SIG-M5 treated with dmso at 0.1 percent for 504 hours (cell line): Measurements from ENCODE around the gene UGT1A10.
"Not testable (repeated sequence)": the region's sequence is repeated elsewhere in the genome, so short reads cannot be mapped to it uniquely, and the experiment has no call there.

ENCODE experiments used
- DNase-seq: peaks from one replicate; lab custom pipeline; 2025; ENCODE audit not compliant: unreplicated experiment; lab: John Stamatoyannopoulos, UW

Gene UGT1A10

DNA sequence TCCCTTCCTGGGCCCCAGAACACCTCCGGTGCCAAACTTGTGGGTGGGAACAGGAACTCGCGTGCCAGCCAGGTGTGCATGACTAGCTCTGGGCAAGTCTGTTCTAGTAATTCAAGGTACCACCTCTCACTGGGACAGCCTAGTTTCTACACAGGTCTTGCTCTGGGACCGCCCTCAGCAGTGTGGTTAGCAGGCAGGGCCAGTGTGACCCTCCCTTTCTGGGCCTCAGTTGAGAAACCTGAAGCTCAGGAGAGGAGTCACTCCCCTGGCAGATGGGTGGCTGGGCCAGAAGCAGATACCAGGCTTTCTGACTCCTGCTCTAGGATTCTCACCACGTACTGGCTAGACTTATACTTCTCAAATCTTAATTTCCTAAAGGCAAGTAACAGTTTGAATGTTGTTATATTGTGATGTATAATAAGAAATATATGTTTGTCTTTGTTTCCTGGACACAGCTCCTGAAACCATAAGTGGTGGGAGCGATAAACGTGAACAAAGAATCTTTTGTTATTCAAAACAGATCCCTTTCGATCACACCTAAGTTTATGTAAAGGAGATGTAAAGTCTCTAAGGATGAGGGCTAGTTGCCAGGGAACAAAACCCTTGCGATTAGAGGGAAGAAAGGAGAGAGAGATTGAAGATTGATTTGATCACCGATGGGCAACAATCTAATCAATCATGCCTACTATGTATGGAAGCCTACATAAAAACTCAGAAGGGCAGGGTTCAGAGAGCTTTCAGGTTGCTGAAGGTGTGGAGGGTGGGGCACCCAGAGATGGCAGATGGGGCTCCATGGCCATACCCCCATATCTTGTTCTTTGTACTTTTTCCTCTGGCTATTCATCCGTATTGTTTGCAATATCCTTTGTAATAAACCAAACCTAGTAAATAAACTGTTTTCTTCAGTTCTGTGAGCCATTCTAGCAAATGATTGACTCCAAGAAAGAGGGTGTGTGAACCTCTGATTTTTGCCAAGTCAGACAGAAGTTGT, 55.5 kb downstream of the UGT1A10 start:
- DNase-seq: no peak

DNA sequence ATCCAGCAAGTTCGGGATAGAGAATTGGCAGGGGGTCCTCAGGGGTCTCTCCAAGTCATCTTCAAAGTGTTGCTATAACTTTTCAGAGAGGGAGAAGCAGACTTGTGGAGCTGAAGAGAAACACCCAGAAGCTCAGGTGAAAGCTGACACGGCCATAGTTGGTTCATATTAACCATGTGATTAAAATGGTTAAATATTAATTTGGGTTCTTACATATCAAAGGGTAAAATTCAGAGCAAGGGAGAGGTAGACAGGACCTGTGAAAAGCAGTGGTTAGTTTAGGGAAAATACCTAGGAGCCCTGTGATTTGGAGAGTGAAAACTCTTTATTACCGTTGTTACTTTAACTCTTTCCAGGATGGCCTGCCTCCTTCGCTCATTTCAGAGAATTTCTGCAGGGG, 56.4 kb downstream of the UGT1A10 start, which contains the start of gene UGT1A6:
Gene UGT1A6 (plus strand): TSS at position 243 of the 400 bp plus-strand sequence. CDS start 115 bp downstream, at position 358.
- no peak for DNase-seq

DNA sequence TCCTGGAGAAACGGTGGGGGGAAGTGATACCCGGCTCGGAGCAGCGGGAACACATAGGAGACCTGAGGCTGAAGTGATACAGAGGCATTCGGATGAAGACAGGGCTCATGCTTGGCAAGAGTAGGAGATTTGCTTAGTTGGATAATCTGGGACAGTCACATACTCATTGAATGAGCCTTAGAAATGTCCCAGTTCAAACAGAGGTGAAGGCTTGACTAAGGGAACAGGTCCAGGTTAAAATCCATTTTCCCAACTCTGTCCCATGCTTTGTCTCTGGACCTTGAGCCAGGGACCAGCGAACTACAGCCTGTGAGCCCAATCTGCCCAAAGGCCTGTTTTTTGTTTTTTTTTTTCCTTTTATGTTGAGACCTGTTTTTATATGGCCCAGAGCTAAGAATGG, 57.7 kb downstream of the UGT1A10 start:
- DNase-seq: no peak

DNA sequence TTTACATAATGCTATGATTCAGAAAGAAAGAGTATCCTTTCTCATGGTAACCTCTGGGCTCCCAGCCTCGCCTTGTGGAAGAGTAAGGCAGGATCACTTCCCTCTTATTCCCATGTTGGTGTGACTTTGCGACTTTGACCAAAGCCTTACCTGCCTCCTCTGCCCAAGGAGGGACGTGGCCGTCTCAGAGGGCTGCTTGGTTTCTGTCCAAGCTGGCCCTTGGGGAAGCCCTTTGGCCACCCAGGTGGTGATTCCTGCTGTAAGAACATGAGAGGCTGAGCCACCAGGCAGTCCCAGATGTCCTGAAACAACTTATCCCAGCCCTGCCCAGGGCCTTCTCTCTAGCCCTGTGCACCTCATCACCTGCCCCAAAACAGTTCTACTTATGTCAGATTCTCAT, 62.5 kb downstream of the UGT1A10 start:
- DNase-seq: no peak

DNA sequence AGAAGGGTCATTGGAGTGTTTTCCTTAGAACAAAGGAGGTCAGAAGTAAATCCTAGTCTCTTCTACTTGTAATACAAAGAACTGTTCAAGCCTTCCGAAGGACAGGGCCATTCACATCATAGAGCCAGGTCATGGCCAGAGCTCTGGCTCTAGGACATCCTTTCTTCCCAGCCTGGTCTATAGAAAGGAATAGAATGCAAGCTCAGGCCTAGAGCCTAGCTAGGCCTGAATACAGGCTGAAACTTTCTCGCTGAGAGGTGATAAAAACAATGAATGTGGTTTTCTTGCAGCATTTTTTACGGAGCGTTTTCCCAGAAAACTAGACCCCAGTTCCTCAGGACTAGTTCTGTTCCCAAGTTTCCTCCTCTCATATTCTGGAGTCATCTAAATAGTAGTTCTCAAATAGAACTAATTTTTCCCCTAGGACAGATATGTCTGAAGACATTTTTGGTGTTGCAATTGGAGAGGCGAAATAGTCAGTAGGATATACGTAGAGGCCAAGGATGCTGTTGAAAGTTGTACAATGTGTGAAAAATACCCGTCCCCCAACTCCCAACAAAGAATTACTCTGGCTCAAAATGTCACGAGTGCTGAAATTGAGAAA, 63.3 kb downstream of the UGT1A10 start:
- DNase-seq: no peak

DNA sequence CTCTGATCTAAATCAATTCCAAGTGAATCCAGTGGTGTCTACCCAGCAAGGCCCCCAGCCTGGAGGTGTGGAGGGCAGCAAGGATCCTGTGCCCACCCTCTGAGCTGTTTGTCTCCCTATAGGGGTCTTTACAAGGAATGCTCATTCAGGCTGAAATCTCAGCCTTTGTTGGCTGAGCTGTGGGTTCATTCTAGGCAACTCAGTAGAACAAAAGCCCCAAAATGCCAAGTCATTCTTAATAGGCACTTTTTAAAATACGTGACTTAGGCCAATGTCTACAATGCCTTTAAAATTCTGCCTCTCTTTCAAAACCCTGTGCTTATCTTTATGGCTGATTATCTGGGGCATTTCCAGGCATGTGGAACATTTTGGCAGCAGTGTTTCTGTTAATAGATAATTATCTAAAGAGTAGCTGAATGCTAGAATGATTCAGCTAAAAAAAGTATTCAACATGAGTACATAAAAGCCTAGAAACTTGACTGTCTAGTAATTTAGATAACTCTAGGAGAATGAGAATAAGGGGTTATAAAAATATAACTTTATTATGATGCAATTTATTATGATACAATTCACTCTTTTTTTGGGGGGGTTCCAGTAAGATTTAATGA, 63.9 kb downstream of the UGT1A10 start:
- DNase-seq: peak; percentile 14

DNA sequence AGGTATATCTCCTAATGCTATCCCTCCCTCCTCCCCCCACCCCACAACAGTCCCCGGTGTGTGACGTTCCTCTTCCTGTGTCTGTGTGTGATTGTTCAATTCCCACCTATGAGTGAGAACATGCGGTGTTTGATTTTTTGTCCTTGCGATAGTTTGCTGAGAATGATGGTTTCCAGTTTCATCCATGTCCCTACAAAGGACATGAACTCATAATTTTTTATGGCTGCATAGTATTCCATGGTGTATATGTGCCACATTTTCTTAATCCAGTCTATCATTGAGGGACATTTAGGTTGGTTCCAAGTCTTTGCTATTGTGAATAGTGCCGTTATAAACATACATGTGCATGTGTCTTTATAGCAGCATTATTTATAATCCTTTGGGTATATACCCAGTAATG, 64.6 kb downstream of the UGT1A10 start:
- DNase-seq: not testable (repeated sequence)

DNA sequence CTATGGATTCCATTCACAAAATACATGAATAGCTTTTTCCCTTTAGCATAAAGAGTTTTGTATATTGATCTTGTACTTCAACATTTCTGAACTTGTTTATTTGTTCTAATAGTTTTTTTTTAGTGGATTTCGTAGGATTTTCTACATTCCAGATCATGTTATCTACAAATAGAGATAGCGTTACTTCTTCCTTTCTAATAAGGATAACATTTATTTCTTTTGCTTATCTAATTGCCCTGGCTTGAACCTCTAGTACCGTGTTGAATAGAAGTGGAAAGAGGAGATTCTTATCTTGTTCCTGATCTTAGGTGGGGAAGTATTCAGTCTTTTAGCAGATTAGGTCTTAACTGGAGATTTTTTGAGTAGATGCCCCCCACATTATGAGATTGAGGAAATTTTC, 66.0 kb downstream of the UGT1A10 start:
- DNase-seq: no peak

DNA sequence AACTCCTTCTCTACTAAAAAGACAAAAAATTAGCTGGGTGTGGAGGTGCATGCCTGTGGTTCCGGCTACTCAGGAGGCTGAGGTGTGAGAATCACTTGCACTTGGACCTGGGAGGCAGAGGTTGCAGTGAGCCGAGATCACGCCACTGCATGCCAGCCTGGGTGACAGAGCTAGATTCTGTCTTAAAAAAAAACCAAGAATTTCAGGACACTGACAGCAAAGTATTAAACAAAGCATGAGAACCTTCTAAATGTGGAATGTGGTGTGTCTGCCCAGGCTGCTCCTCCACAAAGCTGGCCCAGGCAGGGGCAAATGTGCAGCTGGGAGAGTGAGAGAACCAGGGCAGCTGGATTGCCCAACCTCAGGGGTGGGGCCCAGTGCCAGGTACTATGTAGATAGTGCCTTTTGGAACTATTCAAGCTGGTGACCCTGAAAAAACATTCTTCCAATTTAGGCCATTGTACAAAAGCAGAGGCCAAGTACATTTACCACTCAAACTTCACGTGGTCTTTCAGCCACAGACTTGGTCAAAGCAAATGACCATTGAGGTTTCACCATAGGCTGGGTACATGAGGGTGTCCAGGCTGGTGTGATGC, 69.8 kb downstream of the UGT1A10 start:
- DNase-seq: peak; percentile 25

DNA sequence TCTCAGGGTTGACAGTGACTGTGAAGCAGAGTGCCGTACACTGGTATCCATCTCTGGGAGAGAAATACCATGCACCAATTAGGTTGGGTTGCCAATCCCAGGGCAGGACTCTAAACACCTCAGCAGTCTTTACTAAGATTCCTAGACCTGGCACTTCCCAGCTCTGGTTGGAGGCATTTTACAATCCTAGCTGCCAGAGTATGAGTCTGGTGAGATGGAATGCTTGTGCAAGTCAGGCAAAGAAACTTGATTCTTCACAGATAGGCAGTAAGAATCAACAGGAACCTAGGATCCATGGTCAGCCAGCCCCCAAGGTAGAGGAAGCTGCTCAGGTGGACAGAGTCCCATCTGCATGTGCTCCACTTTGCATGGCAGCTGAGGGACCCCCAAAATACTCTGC, 70.5 kb downstream of the UGT1A10 start:
- DNase-seq: no peak

DNA sequence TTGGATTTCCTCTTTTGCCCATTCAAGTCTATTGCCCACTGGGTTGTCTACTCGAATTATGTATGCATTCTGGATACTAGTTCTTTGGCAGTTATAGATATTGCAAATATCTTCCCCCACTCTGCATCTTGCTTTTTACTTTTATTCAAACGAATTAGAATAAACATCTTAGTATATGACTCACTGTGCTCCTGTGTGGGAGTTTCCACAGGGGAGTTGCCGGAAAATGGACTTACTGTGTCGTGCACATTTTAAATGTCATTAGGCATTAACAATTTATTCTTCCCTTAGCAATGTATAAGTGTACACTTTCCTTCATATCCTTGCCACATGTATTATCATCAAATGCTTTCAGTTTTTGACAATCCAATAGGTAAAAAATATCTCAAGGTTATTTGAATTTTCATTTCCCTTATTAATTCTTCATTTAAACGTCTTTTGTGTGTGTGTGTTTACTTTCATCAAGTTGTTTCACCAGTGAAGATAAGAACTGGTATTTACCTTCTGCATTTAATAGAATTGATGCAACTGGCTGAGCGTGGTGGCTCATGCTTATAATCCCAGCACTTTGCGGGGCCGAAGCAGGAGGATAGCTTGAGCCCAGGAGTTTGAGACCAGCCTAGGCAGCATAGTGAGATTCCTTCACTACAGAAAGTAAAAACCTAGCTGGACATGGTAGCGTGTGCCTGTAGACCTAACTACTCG, 71.8 kb downstream of the UGT1A10 start:
- no peak for DNase-seq

DNA sequence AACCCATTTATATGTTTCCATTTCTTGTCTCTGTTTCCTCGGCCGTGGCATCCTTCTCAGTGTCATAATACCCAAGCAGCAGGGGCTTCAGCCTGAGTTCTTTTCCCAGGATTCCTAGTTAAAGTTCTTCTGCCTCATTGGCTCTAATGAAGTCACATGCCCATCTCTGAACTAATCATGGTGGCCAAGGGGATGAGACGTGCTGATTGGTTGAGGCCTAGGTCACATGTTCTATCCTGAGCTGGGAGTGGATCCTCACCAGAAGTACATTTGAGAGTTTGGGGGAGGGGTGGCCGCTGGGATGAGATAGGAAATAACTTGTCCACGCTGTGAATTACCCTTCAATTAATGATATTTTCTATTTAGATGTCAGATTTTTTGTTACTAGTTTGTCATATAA, 72.7 kb downstream of the UGT1A10 start:
- DNase-seq: no peak

DNA sequence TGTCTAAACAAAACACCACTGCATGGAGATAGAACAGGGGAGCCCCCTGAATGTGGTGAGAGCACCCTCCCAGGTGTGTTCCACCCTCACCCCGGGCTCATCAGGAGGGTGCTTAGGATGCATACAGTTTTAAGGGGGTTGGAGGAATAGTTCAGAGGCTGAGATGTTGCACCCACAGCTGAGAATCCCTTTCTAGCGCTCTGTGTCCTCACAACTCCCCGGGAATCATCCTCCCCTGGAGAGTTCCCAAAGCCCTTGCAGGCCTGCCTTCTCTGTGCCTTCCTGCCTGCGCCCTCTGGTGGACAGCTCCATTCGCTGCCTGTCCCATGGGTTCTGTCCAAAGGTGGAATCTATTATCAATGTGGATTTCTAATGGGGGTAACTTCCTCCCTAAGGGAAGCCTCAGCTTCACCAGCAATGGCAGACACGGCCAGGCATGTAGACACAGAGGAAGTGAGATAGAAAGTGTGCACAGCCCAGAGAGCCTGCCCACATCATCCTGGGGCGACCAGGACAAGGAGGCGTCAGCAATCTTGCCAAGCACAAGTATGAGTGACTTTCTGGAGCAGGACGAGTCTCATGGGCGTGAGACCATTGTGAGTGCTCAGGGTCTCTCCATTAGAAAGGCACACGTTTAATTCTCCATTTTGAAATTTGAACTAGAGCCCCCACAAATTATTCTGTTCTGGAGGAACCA, 75.2 kb downstream of the UGT1A10 start:
- peak; percentile 53 for DNase-seq

DNA sequence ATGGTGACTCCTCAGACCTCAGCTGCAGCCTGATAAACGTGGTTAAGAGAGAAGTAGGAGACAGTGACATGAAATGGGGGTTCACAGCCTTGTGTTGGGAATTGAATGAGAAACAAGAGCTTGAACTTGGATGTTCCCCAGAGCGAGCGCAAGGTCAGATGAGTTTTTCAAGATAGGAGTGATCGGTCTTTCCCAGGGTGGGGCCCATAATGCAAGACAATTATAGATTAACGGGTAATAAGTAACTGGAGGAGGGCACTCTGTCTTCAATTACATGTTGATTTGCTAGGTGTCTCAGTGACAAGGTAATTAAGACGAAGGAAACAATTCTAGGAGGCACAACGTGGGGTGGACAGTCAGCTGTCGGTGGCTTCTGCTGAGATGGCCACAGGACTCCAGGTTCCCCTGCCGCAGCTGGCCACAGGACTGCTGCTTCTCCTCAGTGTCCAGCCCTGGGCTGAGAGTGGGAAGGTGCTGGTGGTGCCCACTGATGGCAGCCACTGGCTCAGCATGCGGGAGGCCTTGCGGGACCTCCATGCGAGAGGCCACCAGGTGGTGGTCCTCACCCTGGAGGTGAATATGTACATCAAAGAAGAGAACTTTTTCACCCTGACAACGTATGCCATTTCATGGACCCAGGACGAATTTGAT, 76.5 kb downstream of the UGT1A10 start, which contains the start of gene UGT1A5:
Gene UGT1A5 (plus strand): TSS at position 297 of the 651 bp plus-strand sequence. CDS start 85 bp downstream, at position 382.
- DNase-seq: no peak

DNA sequence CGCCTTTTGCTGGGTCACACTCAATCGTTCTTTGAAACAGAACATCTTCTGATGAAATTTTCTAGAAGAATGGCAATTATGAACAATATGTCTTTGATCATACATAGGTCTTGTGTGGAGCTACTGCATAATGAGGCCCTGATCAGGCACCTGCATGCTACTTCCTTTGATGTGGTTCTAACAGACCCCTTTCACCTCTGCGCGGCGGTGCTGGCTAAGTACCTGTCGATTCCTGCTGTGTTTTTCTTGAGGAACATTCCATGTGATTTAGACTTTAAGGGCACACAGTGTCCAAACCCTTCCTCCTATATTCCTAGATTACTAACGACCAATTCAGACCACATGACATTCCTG, 77.0 kb downstream of the UGT1A10 start:
- DNase-seq: no peak

DNA sequence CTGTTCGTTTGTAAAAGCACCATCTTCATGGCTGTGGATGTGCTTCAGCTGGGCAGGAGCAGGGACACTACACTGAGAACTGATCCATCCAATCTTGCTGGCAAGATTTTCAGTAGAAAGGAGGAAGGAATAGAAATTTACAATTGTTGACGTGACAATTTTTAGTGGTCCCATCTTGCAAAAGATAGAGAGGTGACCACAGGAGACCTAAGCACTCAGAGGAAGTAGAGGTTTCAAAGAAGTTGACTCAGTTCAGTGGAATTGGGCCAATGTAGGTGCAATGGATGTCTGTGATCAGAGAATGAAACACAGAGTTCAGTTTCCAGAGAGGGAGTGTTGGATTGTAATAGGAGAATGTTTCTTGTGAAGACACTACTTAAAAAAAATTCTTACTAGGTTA, 77.9 kb downstream of the UGT1A10 start:
- DNase-seq: no peak

DNA sequence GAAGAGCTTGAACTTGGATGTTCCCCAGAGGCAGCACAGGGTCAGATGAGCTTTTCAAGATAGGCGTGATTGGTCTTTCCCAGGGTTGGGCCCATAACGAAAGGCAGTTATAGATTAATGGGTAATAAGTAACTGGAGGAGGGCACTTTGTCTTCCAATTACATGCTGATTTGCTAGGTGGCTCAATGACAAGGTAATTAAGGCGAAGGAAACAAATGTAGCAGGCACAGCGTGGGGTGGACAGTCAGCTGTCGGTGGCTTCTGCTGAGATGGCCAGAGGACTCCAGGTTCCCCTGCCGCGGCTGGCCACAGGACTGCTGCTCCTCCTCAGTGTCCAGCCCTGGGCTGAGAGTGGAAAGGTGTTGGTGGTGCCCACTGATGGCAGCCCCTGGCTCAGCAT, 82.3 kb downstream of the UGT1A10 start, which contains the start of gene UGT1A4:
Gene UGT1A4 (plus strand): TSS at position 185 of the 400 bp plus-strand sequence. CDS start 85 bp downstream, at position 270.
- no peak for DNase-seq

DNA sequence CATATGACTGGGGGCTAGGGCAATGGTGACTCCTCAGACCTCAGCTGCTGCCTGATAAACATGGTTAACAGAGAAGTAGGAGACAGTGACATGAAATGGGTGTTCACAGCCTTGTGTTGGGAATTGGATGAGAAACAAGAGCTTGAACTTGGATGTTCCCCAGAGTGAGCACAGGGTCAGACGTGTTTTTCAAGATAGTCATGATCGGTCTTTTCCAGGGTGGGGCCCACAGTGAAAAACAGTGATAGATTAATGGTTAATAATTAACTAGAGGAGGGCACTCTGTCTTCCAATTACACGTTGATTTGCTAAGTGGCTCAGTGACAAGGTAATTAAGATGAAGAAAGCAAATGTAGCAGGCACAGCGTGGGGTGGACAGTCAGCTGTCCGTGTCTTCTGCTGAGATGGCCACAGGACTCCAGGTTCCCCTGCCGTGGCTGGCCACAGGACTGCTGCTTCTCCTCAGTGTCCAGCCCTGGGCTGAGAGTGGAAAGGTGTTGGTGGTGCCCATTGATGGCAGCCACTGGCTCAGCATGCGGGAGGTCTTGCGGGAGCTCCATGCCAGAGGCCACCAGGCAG, 92.6 kb downstream of the UGT1A10 start, which contains the start of gene UGT1A3:
Gene UGT1A3 (plus strand): TSS at position 320 of the 579 bp plus-strand sequence. CDS start 85 bp downstream, at position 405.
- DNase-seq: no peak
